ENCODE measurements around the gene ZBTB42.
A peak's percentile ranks its signal among the peaks of the same experiment; 100 is the strongest.

ZBTB42 gene

DNA sequence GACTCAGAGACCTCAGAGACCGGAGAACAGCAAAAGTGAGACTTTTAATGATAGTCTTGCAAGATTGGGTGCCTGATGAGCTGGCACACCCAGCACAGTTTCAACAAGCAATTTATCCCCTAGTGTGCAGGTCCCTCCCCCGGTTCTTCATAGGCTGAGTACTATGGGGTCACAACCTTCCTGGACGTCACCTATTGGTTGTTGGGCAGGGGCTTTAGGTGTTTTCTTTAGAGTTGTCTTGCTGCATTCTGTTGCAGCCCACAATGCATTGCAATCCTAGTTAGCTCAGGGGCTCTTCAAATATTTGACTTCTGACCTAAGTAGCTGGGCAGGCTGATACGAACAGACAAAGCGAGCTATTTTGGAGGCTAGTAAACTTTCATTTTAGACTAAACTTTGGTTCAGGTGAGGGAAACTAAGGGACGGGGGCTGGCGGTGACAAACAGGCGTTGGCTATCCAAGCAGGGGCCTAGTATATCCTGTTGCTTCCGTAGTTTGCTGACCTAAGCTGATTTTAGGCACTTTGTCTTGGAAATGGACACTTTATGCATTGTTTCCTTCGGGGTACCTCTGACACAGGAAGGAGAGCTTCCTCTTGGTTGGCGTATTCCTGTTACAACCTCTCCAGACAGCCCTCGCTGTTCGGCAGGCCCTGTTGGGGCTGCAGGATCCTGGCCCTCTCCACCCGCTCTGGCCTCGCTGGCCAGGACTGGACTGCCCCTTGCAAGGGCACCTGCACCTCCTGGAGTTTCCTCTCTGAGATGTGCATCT lies 33.9 kb upstream of the ZBTB42 start:
- TF ChIP-seq, protein P1, sequence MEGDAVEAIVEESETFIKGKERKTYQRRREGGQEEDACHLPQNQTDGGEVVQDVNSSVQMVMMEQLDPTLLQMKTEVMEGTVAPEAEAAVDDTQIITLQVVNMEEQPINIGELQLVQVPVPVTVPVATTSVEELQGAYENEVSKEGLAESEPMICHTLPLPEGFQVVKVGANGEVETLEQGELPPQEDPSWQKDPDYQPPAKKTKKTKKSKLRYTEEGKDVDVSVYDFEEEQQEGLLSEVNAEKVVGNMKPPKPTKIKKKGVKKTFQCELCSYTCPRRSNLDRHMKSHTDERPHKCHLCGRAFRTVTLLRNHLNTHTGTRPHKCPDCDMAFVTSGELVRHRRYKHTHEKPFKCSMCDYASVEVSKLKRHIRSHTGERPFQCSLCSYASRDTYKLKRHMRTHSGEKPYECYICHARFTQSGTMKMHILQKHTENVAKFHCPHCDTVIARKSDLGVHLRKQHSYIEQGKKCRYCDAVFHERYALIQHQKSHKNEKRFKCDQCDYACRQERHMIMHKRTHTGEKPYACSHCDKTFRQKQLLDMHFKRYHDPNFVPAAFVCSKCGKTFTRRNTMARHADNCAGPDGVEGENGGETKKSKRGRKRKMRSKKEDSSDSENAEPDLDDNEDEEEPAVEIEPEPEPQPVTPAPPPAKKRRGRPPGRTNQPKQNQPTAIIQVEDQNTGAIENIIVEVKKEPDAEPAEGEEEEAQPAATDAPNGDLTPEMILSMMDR (IDR thresholded peaks at IDR 0.05), result no peak

DNA sequence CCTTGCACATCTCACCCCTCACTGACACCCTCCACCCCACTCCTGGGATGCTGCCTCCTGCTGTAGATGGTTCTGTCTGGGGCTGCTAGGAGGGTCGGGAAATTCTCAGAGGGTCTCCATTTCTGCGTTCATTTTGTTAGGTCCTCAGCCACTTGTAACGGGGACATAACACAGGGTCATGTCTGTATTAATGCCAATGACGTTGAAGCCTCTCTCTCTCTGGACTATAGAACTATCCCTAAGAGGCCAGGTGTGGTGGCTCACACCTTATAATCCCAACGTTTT lies 33.3 kb upstream of the ZBTB42 start:
- TF ChIP-seq, protein P1 (IDR thresholded peaks at IDR 0.05), result no peak

DNA sequence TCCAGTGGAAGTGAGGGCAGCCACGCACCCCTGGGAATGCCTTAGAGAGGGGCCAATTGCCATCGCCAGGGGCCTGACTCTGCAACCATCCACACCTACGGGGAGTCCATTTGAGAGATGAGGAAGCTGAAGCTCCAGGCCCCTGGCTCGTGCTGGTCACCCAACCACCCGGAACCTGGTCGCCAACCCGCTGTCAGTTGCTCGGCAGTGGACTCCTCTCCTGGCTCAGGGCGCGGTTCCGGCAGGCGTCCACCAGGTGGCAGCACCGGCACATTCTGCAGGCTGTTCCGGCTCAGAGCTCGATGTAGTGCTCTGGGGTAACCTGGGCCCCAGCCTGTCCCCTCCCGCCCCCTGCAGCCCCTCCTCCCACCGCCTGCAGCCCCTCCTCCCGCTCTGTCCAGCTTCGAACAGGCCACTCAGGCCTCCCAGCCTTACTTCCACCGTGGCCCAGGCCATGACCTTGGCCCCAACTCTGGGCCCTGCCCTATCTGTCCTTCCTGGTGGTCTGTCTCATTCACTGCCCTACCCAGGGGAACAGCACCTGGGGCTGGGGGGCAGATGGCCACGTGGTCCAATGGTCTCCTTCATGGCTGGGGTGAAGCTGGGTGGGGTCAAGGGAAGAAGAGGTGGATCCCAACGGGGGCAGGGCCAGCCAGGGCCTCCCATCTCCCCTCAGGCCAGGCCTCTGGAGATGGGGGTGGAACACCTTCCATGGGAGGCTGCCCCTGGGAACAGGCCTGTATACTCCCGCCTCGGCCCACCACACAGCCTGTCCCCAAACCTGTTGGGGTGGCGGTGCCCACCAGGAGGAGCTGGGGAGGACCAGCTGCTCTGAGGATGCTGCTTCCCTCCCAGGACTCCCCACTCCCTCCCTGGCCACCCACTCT lies 32.2 kb upstream of the ZBTB42 start:
- TF ChIP-seq, protein P1 (IDR thresholded peaks at IDR 0.05), result peak; percentile 86

DNA sequence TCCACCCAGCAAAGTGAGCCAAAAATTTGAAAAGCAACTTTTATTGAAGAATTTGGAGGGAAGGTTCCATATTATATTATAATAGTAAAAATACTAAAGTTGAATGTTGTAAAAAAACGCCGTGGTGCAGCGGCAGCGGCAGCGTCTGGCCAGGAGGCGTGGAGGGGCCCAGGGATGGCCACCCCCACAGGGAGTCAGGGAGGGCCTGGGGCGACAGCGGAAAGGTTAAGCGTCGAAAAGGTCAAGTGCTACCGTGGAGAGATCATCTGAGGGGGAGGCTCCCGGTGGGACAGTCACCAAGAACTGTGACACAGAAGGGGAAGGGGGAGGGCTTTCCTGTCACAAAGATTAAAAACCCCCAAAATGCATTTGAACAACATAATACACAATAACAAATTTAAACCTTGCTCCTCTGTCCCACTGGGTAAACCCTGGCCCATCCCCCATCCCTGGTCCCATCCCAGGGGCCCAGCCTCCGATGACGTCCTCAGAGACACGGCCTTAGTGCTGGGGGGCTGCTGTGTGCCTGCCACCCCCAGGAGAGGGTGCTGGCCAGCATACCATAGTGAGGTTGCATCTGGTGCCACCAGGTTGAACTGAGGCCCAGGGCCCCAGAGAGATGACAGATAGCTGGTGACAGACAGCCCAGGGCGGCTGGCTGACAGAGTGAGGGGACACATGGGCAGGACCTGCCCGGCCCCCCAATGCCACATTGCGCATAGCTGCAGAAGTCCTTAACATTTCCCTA lies 31.4 kb upstream of the ZBTB42 start:
- TF ChIP-seq, protein P1 (IDR thresholded peaks at IDR 0.05), result no peak

DNA sequence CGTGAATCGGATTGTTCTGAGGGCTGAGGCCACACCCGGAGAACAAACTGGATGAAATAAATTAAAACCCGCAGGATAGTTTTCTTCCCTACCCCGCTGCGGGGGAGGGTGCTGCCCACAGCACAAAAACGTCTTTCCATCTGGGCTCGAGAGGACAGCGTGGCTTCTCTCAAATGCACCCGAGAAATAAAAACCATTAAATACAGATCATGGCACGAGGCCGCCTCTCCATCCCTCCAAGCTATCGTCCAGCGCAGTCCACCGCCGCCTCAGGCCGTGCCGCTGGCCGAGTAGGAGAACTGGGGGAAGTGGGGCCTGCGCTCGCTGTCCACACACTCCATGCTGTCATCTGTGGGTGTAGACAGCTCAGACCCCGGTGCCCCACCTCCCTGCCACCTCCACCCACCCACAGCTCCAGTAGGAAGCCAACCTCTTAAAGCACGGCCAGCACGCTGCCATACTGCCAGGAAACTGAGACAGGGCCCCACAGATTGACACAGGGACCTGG lies 30.8 kb upstream of the ZBTB42 start:
- TF ChIP-seq, protein P1 (IDR thresholded peaks at IDR 0.05), result no peak

DNA sequence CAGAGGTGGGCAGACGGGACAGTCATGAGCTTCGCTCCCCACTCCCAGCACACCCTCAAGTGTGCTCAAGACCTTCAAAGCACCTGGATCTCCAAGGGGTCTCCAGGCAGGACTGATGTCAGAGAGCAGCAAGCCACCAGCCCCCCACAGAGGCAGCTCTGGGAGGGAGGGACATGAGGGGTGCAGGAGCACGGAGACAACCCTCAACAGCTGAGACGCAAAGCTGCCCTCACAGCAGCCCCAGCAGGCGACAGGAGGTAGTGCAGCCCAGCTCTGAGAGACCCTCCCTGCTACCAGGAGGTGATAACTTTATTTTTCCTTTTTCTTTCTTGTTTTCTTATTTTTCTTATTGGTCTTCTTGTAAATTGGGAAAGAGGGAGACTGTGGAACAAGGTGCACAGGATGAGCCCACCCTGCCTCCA lies 30.0 kb upstream of the ZBTB42 start:
- TF ChIP-seq, protein P1 (IDR thresholded peaks at IDR 0.05), result peak; percentile 47

DNA sequence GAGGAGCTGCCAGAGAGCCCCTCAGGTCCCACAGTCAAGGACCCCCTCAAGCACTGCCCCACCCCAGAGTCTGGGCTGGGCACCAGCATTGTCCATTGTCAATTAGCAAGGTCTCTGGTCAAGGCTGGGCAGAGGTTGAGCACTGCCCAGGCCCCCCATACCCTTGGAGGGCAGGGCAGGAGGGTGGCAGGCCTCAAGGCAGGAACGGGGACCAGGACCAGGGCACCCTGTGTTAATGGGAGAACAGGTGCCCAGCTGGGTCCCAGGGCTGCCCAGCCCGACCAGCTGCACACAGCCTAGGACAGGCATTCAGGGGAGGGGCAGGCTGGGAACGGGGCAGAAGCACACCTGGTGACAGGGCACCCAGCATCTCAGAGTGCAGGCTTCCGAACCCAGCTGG lies 29.5 kb upstream of the ZBTB42 start:
- TF ChIP-seq, protein P1 (IDR thresholded peaks at IDR 0.05), result no peak

Data from LNCAP (cell line).